Chondrocyte (in vitro differentiated cells): Measurements from ENCODE around the gene FMO2. TPM values are rescaled to one million over a fixed set of nuclear protein-coding genes. Genes with fewer than 3 reads are reported as not detected.

Source experiments
- DNase-seq: peaks from one replicate; pipeline ENCODE4 v3.0.0; 2021; ENCODE audit warnings: mixed read lengths, low spot score
- H3K27ac Mint-ChIP-seq: one replicate; pipeline ENCODE4 v1.8.0; 2021; ENCODE audit warnings: mild to moderate bottlenecking, moderate library complexity, mixed read lengths; ENCODE audit not compliant: unreplicated experiment
- H3K27me3 Mint-ChIP-seq: 2 replicates; pipeline ENCODE4 v1.8.0; 2021; ENCODE audit warnings: low read depth, mixed read lengths
- H3K36me3 Mint-ChIP-seq: 2 replicates; pipeline ENCODE4 v1.8.0; 2021; ENCODE audit warnings: low read depth, mixed read lengths
- H3K4me1 Mint-ChIP-seq: 2 replicates; pipeline ENCODE4 v1.8.0; 2021; ENCODE audit warnings: low read depth, mild to moderate bottlenecking, mixed read lengths
- H3K4me3 Mint-ChIP-seq: one replicate; pipeline ENCODE4 v1.8.0; 2021; ENCODE audit warnings: mild to moderate bottlenecking, moderate library complexity, mixed read lengths; ENCODE audit not compliant: unreplicated experiment
- H3K9me3 Mint-ChIP-seq: 2 replicates; pipeline ENCODE4 v1.8.0; 2021; ENCODE audit warnings: low read depth, mixed read lengths
- total RNA-seq: library from RNA; stranded (reverse); gene quantifications from 3 replicates; pipeline ENCODE4 v1.2.1, GENCODE V29; 2021
- TF ChIP-seq, protein P1 (sequence below): fragments of 200-600 bp; sonication (generic); IDR thresholded peaks from 2 replicates; pipeline ENCODE4 v1.5.0; 2021; ENCODE audit warnings: antibody characterized with exemption, mild to moderate bottlenecking, moderate library complexity

FMO2 gene
- total RNA-seq, 1 donor from 2014 or later: 0.55 TPM

GRCh38 chr1:171247501-171247900 lies 62.4 kb downstream of the FMO2 start:
- TF ChIP-seq, protein P1, sequence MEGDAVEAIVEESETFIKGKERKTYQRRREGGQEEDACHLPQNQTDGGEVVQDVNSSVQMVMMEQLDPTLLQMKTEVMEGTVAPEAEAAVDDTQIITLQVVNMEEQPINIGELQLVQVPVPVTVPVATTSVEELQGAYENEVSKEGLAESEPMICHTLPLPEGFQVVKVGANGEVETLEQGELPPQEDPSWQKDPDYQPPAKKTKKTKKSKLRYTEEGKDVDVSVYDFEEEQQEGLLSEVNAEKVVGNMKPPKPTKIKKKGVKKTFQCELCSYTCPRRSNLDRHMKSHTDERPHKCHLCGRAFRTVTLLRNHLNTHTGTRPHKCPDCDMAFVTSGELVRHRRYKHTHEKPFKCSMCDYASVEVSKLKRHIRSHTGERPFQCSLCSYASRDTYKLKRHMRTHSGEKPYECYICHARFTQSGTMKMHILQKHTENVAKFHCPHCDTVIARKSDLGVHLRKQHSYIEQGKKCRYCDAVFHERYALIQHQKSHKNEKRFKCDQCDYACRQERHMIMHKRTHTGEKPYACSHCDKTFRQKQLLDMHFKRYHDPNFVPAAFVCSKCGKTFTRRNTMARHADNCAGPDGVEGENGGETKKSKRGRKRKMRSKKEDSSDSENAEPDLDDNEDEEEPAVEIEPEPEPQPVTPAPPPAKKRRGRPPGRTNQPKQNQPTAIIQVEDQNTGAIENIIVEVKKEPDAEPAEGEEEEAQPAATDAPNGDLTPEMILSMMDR: no peak
- no peak for DNase-seq
- H3K27me3 Mint-ChIP-seq: peaks cover 4% of the 10 kb centered on the region
- peaks cover 15% of the 10 kb centered on the region for H3K4me1 Mint-ChIP-seq
- peaks cover 2% of the 10 kb centered on the region for H3K9me3 Mint-ChIP-seq
- H3K4me3 Mint-ChIP-seq: peak overlapping the region; percentile 2
- H3K36me3 Mint-ChIP-seq: no peaks in the 10 kb centered on the region
- H3K27ac Mint-ChIP-seq: peak overlapping the region; percentile 78

- Mint-ChIP-seq H3K27me3 (peaks cover 4% of the 10 kb centered on the region), H3K36me3 (no peaks in the 10 kb centered on the region), H3K4me3 (peak within 1 kb of the TSS; percentile 2), H3K27ac (peak within 1 kb of the TSS; percentile 78), H3K9me3 (no peaks in the 10 kb centered on the region), H3K4me1 (peaks cover 15% of the 10 kb centered on the region)
- TF ChIP-seq, protein P1: no peak
- DNase-seq: no peak
Measured at GRCh38 chr1:171248302-171248701, 63.2 kb downstream of the FMO2 start, which contains the start of gene FMO1. Gene FMO1 (plus strand): TSS chr1:171248494. CDS start chr1:171258088, 9,594 bp downstream.

DNA sequence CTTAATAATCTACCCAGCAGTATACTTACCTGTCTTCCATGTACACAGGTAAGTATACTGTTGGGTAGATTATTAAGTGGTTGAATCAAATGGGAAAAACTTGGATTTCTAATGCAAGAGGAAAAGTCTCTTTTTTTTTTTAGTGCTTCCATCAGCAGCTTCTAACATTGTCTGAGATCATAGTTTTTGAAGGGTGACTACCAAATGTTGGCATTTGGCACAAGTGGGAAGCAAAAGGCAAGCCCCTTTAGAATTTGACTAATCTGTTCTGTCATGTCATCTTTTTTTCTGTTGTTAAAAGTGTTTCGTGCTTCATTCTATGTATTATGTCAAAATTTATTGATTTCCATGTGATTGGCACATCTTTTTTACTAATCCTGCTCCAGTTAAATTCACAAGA lies 63.7 kb downstream of the FMO2 start:
- no peak for DNase-seq
- Mint-ChIP-seq H3K4me1 (peaks cover 15% of the 10 kb centered on the region), H3K27ac (no peak overlapping the region), H3K9me3 (no peaks in the 10 kb centered on the region), H3K27me3 (peaks cover 4% of the 10 kb centered on the region), H3K36me3 (no peaks in the 10 kb centered on the region), H3K4me3 (no peak overlapping the region)
- TF ChIP-seq, protein P1: no peak

GRCh38 chr1:171250263-171250662 lies 65.2 kb downstream of the FMO2 start:
- no peak for DNase-seq
- H3K36me3 Mint-ChIP-seq: no peaks in the 10 kb centered on the region
- H3K27ac Mint-ChIP-seq: no peak overlapping the region
- H3K4me3 Mint-ChIP-seq: no peak overlapping the region
- TF ChIP-seq, protein P1: no peak
- peaks cover 15% of the 10 kb centered on the region for H3K4me1 Mint-ChIP-seq
- H3K9me3 Mint-ChIP-seq: no peaks in the 10 kb centered on the region
- H3K27me3 Mint-ChIP-seq: peaks cover 4% of the 10 kb centered on the region

- Mint-ChIP-seq H3K9me3 (no peaks in the 10 kb centered on the region), H3K27ac (peak overlapping the region; percentile 61), H3K27me3 (peaks cover 4% of the 10 kb centered on the region), H3K4me3 (peak overlapping the region; percentile 92), H3K36me3 (no peaks in the 10 kb centered on the region), H3K4me1 (peaks cover 18% of the 10 kb centered on the region)
- no peak for DNase-seq
- TF ChIP-seq, protein P1: peak; percentile 86
Measured at GRCh38 chr1:171251042-171251951, 66.2 kb downstream of the FMO2 start.
